ENCODE measurements around the gene SCN11A.
"Not testable (repeated sequence)": the region's sequence is repeated elsewhere in the genome, so short reads cannot be mapped to it uniquely, and the experiment has no call there.

Gene SCN11A

DNA sequence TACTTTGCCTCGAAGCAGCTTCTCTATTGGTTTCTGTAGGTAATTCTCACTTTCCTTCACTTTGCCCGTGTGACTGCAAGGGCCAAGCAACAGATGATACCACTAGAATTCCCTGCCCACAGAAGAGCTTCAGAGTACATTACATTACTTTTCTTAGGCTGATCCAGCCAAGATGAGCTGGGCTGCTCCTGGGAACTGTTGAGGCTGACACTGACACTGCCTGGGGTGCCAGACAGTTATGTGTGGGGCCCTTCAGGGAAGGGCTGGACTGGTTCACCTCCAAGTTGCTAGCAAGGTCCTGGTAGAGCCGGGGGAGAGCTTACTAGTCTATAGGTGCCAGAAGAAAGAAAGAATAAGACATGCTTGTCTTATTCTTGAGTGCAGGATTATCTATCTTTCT is 36.7 kb upstream of the SCN11A start:
- DNase-seq, result no peak
- TF ChIP-seq GATA1 (IDR thresholded peaks at IDR 0.05; ENCODE audit: low read depth, low read length) (no peak), POLR2A (IDR thresholded peaks at IDR 0.05; ENCODE audit: low read length) (no peak)

- TF ChIP-seq POLR2A (IDR thresholded peaks at IDR 0.05; ENCODE audit: low read length), result no peak
- no peak for TF ChIP-seq GATA1 (IDR thresholded peaks at IDR 0.05; ENCODE audit: low read depth, low read length)
These were observed 34.4 kb upstream of the SCN11A start for GRCh38 chr3:39086144-39086543.

DNA sequence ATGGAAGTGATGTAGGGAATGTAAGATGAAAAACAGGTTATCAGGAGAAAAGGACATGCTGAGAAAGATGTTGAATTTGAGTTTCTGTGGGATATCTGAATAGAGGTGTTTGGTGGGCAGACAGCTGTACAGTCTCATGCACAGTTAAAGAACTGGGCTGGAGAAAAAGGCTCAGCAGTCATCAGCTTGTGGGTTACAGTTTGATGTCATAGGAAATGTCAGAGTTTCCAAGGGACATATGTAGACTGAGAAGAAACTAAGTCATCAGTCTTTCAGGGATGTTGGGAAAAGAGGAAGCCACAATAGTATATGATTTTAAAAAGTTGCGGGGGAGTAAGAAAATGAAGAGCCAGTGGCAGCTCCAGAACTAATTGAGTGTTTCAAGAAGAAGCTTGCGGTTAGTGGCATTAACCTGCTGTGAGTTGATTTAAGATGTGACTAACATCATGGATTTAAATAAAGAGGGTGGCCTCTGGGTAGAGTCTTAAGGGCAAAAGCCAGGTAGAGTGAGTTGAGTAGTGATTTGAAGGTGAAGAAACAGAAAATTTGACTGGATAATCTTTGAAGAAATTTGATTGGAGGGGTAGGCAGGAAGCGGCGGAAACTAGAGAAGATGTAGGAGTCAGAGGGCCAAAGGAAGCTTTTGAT is 31.0 kb upstream of the SCN11A start:
- TF ChIP-seq POLR2A (IDR thresholded peaks at IDR 0.05; ENCODE audit: low read length), result no peak
- TF ChIP-seq GATA1 (IDR thresholded peaks at IDR 0.05; ENCODE audit: low read depth, low read length), result no peak
- DNase-seq, result no peak

More at GRCh38 chr3:39086144-39086543, 34.4 kb upstream of the SCN11A start:
- DNase-seq, result no peak

GRCh38 chr3:39080026-39080425 is 28.3 kb upstream of the SCN11A start:
- TF ChIP-seq POLR2A (IDR thresholded peaks at IDR 0.05; ENCODE audit: low read length) (no peak), GATA1 (IDR thresholded peaks at IDR 0.05; ENCODE audit: low read depth, low read length) (no peak)
- no peak for DNase-seq

DNA sequence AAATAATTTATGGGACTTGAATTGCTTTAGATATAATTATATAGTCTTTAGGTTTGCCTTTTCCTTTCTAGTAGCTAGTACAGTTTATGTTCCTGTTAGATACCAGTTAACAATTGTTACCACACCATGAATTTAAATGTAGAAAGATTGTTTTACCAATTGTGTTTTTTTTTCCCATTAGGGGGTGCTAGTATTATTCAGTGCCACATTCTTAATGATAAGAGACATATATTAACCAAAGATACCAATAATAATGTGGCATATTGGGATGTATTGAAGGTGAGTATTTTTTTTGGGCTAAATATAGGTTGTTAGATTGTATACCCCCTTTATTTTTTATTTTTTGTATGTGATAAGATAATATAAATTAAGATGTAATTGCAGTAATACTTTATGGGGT is 27.8 kb upstream of the SCN11A start:
- no peak for DNase-seq
- no peak for TF ChIP-seq POLR2A (IDR thresholded peaks at IDR 0.05; ENCODE audit: low read length)
- TF ChIP-seq GATA1 (IDR thresholded peaks at IDR 0.05; ENCODE audit: low read depth, low read length), result no peak

GRCh38 chr3:39075910-39076309 is 24.2 kb upstream of the SCN11A start:
- TF ChIP-seq POLR2A (IDR thresholded peaks at IDR 0.05; ENCODE audit: low read length) (no peak), GATA1 (IDR thresholded peaks at IDR 0.05; ENCODE audit: low read depth, low read length) (no peak)
- DNase-seq, result no peak

GRCh38 chr3:39068556-39068955 is 16.8 kb upstream of the SCN11A start:
- DNase-seq, result no peak
- TF ChIP-seq POLR2A (IDR thresholded peaks at IDR 0.05; ENCODE audit: low read length) (no peak), GATA1 (IDR thresholded peaks at IDR 0.05; ENCODE audit: low read depth, low read length) (no peak)

DNA sequence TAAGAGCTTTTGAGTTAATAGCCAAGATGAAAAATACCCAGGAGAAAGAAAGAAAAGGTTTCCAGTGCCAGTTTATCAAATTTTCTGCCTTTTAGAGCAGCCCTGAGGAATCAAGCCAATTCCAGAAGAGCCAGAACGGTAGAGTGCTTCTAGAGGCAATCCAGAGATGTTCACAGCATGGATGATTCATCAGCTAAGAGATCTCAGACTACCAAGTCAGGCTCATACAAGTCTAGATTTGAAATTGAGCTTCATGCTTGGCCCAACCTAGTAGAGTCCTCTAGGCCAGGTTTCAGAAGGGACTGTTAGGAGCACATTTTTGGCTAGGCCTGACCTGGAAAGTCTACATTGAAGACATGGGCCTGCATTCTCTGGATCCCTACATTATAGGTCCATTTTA is 15.5 kb upstream of the SCN11A start:
- TF ChIP-seq GATA1 (IDR thresholded peaks at IDR 0.05; ENCODE audit: low read depth, low read length) (no peak), POLR2A (IDR thresholded peaks at IDR 0.05; ENCODE audit: low read length) (no peak)
- no peak for DNase-seq

DNA sequence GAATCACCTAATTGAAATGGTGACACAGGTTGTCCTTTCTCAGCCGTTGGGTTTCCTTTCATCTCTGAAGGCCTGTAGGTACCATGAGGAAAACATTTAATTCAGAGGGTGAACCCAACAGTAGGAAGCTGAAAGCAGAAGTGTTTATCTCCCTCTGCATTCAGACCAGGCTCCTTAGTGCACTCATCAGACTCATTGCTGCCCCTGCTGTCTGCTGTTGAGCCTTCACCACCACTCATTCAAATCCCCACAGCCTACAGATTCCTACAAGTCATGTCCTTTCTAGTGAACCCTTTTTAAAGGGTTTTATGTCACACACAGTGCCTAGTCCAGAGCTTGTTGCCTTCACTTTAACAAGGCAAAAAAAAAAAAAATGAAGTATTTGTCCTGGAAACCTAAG is 13.5 kb upstream of the SCN11A start:
- peak; percentile 67 to 72 for DNase-seq
- TF ChIP-seq GATA1 (IDR thresholded peaks at IDR 0.05; ENCODE audit: low read depth, low read length), result no peak
- TF ChIP-seq POLR2A (IDR thresholded peaks at IDR 0.05; ENCODE audit: low read length), result no peak

DNA sequence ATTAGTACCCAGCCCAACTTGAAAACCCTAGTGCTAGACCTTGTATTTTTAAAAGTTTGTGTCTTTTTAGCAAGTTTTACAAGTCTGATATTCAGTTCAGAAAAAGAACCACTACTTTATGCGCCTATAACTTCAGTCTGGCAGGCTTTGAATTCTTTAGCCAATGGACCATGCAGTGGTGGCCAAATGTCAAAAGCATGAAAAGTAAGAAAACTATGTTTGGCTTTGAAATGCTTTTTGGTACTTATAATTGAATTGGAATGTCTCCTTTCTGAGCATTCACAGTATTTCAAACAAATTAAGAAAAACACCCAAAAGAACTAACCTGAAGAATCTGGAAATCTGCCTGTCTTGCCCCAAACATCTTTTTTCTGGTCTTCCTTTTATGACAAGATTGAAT is 12.9 kb upstream of the SCN11A start:
- no peak for TF ChIP-seq GATA1 (IDR thresholded peaks at IDR 0.05; ENCODE audit: low read depth, low read length)
- no peak for TF ChIP-seq POLR2A (IDR thresholded peaks at IDR 0.05; ENCODE audit: low read length)
- DNase-seq, result no peak

GRCh38 chr3:39063143-39063542 is 11.4 kb upstream of the SCN11A start:
- TF ChIP-seq GATA1 (IDR thresholded peaks at IDR 0.05; ENCODE audit: low read depth, low read length), result no peak
- TF ChIP-seq POLR2A (IDR thresholded peaks at IDR 0.05; ENCODE audit: low read length), result no peak
- no peak for DNase-seq

GRCh38 chr3:39062180-39062579 is 10.4 kb upstream of the SCN11A start:
- no peak for TF ChIP-seq POLR2A (IDR thresholded peaks at IDR 0.05; ENCODE audit: low read length)
- TF ChIP-seq GATA1 (IDR thresholded peaks at IDR 0.05; ENCODE audit: low read depth, low read length), result no peak
- DNase-seq, result no peak

GRCh38 chr3:39061228-39061627 is 9.5 kb upstream of the SCN11A start:
- DNase-seq, result not testable (repeated sequence)

DNA sequence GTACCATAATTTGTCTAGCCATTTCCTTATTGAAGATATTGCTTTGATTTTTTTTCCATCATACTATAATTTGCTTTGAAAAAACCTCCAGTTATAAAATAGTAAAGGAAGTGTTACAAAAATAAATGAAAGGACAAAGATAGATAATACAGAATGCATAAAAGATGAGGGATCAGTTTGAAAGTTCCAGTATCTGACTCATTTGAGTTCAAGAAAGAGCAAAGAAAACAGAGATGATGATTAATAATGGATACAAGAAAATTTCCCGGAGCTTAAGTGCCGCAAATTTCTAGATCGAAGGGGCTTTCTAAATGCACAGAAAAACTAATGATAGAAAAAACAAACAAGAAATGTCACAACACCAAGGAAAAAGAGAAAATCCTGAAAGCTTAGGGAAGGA is 4.4 kb upstream of the SCN11A start:
- TF ChIP-seq POLR2A (IDR thresholded peaks at IDR 0.05; ENCODE audit: low read length), result no peak
- TF ChIP-seq GATA1 (IDR thresholded peaks at IDR 0.05; ENCODE audit: low read depth, low read length), result no peak
- DNase-seq, result no peak

GRCh38 chr3:39053696-39054095 is 2.0 kb upstream of the SCN11A start:
- TF ChIP-seq POLR2A (IDR thresholded peaks at IDR 0.05; ENCODE audit: low read length), result no peak
- no peak for TF ChIP-seq GATA1 (IDR thresholded peaks at IDR 0.05; ENCODE audit: low read depth, low read length)
- DNase-seq, result no peak

DNA sequence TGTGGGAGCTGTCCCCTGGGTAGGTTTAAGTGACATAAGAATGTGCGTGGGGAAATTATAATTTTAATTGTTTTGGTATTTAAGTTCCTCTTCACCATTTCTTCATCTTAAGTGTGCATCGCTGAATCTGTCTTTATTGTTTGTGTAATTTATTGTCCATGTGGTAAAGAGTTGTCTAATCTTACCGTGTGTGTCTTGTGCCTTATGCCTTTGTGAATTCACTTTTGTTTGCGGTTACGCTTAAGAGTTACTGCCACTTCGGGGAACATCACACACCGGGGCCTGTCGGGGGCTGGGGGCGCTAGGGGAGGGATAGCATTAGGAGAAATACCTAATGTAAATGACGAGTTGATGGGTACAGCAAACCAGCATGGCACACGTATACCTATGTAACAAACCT is 839 bp upstream of the SCN11A start:
- no peak for TF ChIP-seq POLR2A (IDR thresholded peaks at IDR 0.05; ENCODE audit: low read length)
- TF ChIP-seq GATA1 (IDR thresholded peaks at IDR 0.05; ENCODE audit: low read depth, low read length), result no peak
- DNase-seq, result peak in 1 of 2 experiments; percentile 51
